GM19240 (cell line): Measurements from ENCODE around the gene RNF220.
"Not testable (repeated sequence)": the region's sequence is repeated elsewhere in the genome, so short reads cannot be mapped to it uniquely, and the experiment has no call there.

Source experiments
- DNase-seq: peaks from one replicate; pipeline ENCODE4 v3.0.0; 2011; ENCODE audit warnings: low spot score; ENCODE audit not compliant: insufficient read length

The RNF220 gene

DNA sequence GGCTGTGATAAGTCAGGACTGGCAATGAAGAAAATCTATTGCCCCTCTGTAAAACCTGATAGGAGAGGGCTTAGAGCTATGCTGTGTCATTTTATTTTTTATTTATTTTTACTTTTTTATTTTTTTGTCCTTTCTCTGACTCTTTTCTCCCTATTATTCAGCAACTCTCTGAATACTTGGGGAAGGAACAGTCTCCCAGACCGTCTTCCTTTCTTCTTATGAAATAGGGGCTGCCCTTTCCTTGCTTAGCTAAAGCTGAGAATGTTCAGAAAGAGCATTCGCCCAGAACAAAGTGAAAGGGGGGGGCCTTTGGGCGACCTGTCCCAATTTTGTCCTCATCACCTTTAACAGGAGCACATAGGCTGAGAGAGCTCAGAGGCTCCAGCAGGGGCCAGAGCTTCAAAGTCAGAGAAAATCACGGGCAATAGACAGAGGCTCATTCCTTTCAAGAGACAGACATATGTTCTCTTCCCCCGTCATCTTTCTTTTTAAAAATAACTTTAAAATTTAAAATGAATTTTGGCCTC lies 80.9 kb downstream of the RNF220 start:
- no peak for DNase-seq

DNA sequence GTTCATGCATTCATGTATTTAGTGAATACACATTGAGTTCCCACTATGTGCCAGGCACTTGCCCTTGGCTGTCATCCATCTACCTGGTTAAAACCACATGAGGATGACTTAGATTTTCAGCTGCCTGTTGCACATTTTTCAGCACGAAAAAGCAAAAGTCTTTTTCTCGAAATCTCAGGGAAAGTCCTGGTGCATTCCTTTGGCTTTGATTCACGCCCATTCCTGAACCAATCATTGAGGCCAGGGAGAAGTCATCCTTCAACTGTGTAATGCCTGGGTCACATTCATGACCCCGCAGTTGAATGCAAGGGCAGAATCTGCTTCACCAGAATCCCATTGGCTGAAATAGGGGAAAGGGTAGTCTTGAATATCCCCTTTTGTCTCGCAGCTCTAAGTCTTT lies 84.4 kb downstream of the RNF220 start:
- DNase-seq, result no peak

GRCh38 chr1:44496541-44497171 lies 91.6 kb downstream of the RNF220 start:
- DNase-seq, result no peak

GRCh38 chr1:44497422-44498170 lies 92.5 kb downstream of the RNF220 start:
- DNase-seq, result no peak

DNA sequence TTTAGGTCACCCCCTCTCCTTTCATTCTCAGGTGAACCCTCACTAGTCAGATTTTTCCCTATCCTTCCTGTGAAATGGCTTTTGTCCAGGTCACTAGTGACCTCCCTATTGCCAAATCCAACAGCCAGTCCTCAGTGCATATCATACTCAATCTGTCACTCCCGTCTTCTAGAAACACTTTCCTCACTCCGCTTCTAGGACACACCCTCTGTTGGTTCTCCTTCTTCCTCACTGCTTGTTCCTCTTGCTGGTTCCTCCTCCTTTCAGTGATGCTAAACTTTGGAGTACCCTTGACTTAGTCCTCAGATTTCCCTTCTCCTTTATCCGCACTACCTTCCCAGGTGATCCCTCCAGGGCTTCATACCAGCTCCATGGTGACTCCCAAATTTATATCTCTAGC lies 94.3 kb downstream of the RNF220 start:
- no peak for DNase-seq

- DNase-seq, result no peak
Measured at GRCh38 chr1:44500181-44501046, 95.4 kb downstream of the RNF220 start.

- no peak for DNase-seq
Measured at GRCh38 chr1:44501047-44501890, 96.2 kb downstream of the RNF220 start.

- DNase-seq, result not testable (repeated sequence)
Measured at GRCh38 chr1:44502823-44503222, 97.8 kb downstream of the RNF220 start.

DNA sequence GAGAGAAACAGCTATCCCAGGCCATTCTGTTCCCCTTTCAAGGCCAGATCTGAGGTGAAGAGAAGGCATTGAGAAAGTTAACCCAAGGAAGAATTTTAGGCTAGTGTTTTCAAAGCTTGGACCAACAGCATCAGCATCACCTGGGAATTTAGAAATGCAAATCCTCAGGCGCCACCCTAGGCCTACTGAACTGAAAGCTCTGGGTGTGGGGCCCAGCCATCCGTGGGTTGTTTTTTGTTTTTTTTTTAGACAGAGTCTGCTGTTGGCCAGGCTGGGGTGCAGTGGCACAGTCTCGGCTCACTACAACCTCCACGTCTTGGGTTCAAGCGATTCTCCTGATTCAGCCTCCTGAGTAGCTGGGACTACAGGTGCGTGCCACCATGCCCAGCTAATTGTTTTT lies 98.6 kb downstream of the RNF220 start:
- no peak for DNase-seq

DNA sequence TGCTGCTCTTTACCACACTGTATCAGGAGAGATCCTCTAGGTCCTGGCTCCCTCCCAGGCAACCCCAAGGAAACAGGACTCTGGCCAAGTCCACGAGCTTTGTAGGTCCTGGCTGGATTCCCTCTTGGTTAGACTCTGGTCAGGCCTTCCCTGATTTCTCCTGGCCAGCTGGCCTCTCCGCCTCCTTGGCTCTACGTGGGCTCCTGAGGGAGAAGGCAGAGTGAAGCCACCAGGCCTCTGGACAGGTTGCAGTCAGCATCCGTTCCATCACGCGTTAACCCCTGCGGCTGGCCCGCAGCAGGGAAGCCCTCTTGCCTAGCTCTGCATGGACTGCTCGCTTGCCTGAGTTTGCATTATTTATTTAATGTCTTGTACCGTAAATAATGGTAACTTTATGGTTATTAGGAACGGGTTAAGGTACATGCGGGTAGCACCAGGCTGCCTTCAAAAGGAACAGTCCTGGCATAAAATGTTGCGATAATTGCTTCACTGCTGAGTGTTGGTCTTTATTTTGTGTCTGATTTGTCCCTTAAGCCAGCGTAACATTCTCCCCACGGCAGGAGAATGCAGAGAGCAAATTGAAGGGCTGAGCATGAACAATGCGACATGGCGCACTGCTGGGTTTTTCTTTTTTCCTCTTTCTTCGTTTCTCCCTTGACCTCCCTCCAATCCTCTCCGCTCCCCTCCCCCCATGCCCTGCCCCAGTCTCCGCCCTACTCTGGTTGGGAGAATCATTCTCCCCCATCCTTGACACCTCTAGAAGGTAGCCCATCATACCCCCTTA lies 100.3 kb downstream of the RNF220 start:
- no peak for DNase-seq

GRCh38 chr1:44507490-44508396 lies 102.7 kb downstream of the RNF220 start:
- DNase-seq, result no peak

GRCh38 chr1:44508397-44508745 lies 103.3 kb downstream of the RNF220 start:
- DNase-seq, result no peak

DNA sequence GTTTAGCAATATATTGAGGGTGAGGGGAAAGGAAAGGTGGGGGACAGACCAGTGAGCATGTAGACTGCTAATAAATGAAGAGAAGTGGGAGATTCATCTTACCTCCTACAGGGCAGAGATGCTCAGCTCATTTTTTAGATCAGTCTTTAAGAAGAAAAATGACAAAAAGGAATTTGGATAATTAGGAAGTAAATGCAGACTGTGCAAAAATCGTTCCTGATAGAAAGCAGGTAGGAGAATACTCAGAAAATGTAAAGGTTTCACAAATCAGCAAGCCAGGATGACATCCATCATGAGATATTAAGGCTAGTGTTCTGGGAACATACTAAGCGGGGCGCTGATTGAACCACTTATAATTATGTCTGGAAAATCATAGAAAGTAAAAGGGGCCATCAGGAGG lies 106.3 kb downstream of the RNF220 start:
- DNase-seq, result no peak

- DNase-seq, result no peak
Measured at GRCh38 chr1:44511769-44512168, 106.7 kb downstream of the RNF220 start.

DNA sequence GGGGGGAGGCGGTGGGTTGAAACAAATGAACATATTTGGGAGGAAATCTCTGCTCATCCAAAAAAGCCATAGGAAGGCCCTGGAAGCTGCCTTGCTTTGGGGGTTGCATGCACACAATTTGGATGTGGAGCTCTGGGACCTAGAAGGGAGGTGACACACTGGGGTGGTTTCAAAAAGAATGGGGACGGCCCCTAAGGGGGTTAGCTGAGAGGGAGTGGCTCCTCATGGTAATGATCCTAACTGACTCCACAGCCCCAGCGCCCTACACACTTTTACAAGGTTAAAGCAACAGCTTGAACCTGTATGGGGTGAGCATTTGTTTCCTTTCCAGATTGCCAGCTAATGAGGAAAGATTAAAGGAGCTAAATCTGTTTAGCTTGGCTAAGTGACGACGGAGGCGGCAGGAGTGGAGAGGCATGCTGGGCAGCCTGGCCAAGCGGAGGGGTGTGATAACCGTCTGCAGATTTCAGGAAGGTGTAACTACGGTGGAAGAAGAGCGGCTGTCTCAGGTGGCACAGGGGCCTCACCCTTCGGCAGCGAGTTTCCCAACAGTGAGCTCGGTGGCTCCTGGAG lies 107.3 kb downstream of the RNF220 start:
- DNase-seq, result no peak

DNA sequence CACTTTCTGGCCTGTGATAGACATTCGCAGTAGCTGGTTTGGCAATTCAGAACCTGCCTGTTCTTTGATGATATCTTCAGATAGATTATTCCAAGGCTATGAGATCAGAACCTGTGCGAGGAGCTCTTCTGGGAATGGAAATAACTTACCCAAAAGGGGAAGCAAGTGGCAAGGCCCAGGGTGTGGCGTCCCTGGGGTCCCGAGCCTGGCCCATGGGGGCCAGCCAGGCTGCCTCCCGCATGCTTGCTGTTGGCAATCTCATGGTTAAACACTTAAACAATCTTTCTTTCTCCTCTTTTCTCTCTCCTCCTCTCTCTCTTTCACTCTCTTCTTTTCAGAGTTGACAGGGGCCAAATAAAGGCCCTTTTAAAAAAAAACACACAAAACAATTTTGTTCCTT lies 108.1 kb downstream of the RNF220 start:
- DNase-seq, result no peak

DNA sequence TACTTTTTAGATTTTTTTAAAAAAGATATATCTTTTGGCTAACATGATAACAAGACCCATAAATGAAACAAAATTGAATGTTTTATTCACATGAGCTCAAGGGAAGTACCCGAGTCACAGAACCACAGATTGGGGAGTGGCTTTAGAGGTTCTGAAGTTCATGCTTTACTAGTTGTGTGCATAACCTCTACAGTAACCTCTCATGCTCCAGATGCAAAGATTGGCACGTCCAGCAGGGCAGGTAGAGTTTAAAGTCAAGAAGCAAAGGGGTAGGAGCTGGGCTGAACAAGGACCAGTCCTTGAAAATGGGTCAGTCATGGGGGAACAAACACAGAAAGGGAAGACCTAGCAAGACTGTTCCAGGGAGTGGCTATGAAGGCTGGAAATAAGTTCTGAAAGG lies 109.6 kb downstream of the RNF220 start:
- DNase-seq, result no peak

DNA sequence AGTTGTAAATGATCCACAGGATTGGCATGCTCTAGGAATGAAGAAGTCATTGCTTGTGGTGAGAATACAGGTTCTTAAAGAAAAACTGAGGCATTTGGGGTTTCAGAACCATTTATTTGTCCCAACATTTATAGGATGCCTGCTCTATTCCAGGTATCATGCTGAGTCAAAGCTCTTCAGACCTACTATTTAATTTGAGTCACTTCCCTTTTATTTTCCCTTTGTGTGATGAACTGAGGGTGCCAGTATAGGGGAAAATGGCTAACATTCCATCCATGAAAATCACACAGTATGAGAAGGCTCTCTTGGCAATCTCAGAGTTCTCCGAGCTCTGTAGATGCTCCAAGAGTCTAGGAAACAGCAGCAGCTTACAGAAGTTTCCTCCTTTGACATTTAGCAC lies 110.4 kb downstream of the RNF220 start:
- no peak for DNase-seq
